HCT116 (cell line): ENCODE data around the gene TWIST2. TPM values are rescaled to one million over a fixed set of nuclear protein-coding genes. Genes with fewer than 3 reads are reported as not detected.

Experiments
- ATAC-seq: fragments of 200-7000 bp; cut with Tn5 transposase; 2 replicates; pipeline ENCODE4 v1.9.1; 2020; ENCODE audit warnings: mild to moderate bottlenecking, moderate library complexity
- BruUV-seq: library from RNA; stranded (reverse); fragments of 400-500 nt; replicated peaks from 2 replicates; lab custom pipeline; 2021; lab: Mats Ljungman, UMichigan
- CTCF ChIA-PET: fragments of 300-600 bp; sonication (Branson Sonifier 250); formaldehyde crosslinking; loops from one replicate; lab custom pipeline; 2021; ENCODE audit warnings: antibody characterized with exemption; lab: Charles Lee
- POLR2A ChIA-PET: fragments of 300-600, 350-600 bp; sonication (Branson Sonifier 250); formaldehyde crosslinking; loops from one replicate; lab custom pipeline; 2021; ENCODE audit warnings: antibody characterized with exemption; lab: Charles Lee
- RAD21 ChIA-PET, 2 experiments: fragments of 300-600 bp; sonication (Branson Sonifier 250); formaldehyde crosslinking; loops; one replicate each; lab custom pipeline; 2023; ENCODE audit warnings: low total read pairs in 2 of 2; ENCODE audit not compliant: uncharacterized antibody in 2 of 2, unreplicated experiment in 2 of 2, low non-redundant PET in 1 of 2; lab: Charles Lee
- DNase-seq: peaks from one replicate; pipeline ENCODE4 v3.0.0-alpha.2; 2010; ENCODE audit warnings: low read depth, low spot score
- H2AFZ ChIP-seq: fragments of 200-600 bp; shearing (Covaris generic), sonication (generic); 2 replicates; pipeline ENCODE4 v1.6.1; 2017; ENCODE audit warnings: low read depth, mixed run types, mixed read lengths, antibody characterized with exemption, low read length; ENCODE audit not compliant: poor library complexity, severe bottlenecking
- H3K27ac ChIP-seq: 2 replicates; pipeline ENCODE4 v1.5.1; 2012; ENCODE audit warnings: low read depth, low read length
- H3K27me3 ChIP-seq: fragments of 200-600 bp; sonication (generic); 2 replicates; pipeline ENCODE4 v1.6.1; 2016; ENCODE audit warnings: mixed run types, low read length, mixed read lengths; ENCODE audit not compliant: insufficient read depth
- H3K36me3 ChIP-seq, 2 experiments: fragments of 200-500 bp in 1 of 2; fragments of 200-600 bp in 1 of 2; sonication (Bioruptor generic) in 1 of 2; sonication (generic) in 1 of 2; 2 replicates each; pipeline versions ENCODE4 v1.5.1 to v1.6.1; 2014 to 2016; ENCODE audit warnings: low read length in 2 of 2, inconsistent platforms in 1 of 2, mixed read lengths in 1 of 2, mixed run types in 1 of 2; ENCODE audit not compliant: insufficient read depth in 2 of 2, control insufficient read depth in 1 of 2
- H3K4me1 ChIP-seq, 2 experiments: fragments of 200-600 bp in 1 of 2; sonication (generic) in 1 of 2; 2 replicates each; pipeline versions ENCODE4 v1.5.1 to v1.6.1; 2012 to 2017; ENCODE audit warnings: low read length in 2 of 2, inconsistent platforms in 1 of 2, mild to moderate bottlenecking in 1 of 2, mixed read lengths in 1 of 2, mixed run types in 1 of 2, moderate library complexity in 1 of 2; ENCODE audit not compliant: insufficient read depth in 2 of 2, control insufficient read depth in 1 of 2
- H3K4me2 ChIP-seq: fragments of 200-600 bp; sonication (generic); 2 replicates; pipeline ENCODE4 v1.6.1; 2017; ENCODE audit warnings: mixed run types, low read length, mixed read lengths
- H3K4me3 ChIP-seq, 2 experiments: fragments of 200-600 bp in 1 of 2; sonication (generic) in 1 of 2; replicated peaks in 1 of 2; 2 replicates each; pipeline ENCODE4 v1.5.1; 2011 to 2016; ENCODE audit warnings: low read length in 2 of 2, control low read depth in 1 of 2, low read depth in 1 of 2, mild to moderate bottlenecking in 1 of 2, mixed read lengths in 1 of 2, mixed run types in 1 of 2
- H3K79me2 ChIP-seq: fragments of 200-600 bp; sonication (generic); 2 replicates; pipeline ENCODE4 v1.6.1; 2017; ENCODE audit warnings: mild to moderate bottlenecking, mixed run types, low read length, moderate library complexity, mixed read lengths; ENCODE audit not compliant: insufficient read depth
- H3K9ac ChIP-seq: fragments of 200-600 bp; sonication (generic); 2 replicates; pipeline ENCODE4 v1.6.1; 2016; ENCODE audit warnings: low read length, mixed read lengths
- H3K9me2 ChIP-seq: fragments of 200-600 bp; sonication (generic), shearing (Covaris generic); 2 replicates; pipeline ENCODE4 v1.6.1; 2017; ENCODE audit warnings: mixed run types, mild to moderate bottlenecking, moderate library complexity; ENCODE audit not compliant: insufficient read depth
- H3K9me3 ChIP-seq, 2 experiments: fragments of 200-500 bp in 1 of 2; fragments of 200-600 bp in 1 of 2; sonication (Bioruptor generic) in 1 of 2; sonication (generic) in 1 of 2; 2 replicates each; pipeline ENCODE4 v1.6.1; 2014 to 2017; ENCODE audit warnings: low read length in 2 of 2, mixed read lengths in 2 of 2, inconsistent platforms in 1 of 2, low read depth in 1 of 2, mild to moderate bottlenecking in 1 of 2, mixed run types in 1 of 2, moderate library complexity in 1 of 2; ENCODE audit not compliant: control insufficient read depth in 1 of 2, insufficient read depth in 1 of 2
- H4K20me1 ChIP-seq: fragments of 200-600 bp; sonication (generic), shearing (Covaris generic); 2 replicates; pipeline ENCODE4 v1.6.1; 2017; ENCODE audit warnings: mixed run types, mild to moderate bottlenecking, moderate library complexity; ENCODE audit not compliant: insufficient read depth
- CEBPB ChIP-seq: IDR thresholded peaks from 2 replicates; pipeline ENCODE4 v1.6.1; 2012; ENCODE audit warnings: low read depth
- FOSL1 ChIP-seq: IDR thresholded peaks from 2 replicates; pipeline ENCODE4 v1.6.1; 2012; ENCODE audit warnings: low read depth
- MAX ChIP-seq: IDR thresholded peaks from 2 replicates; pipeline ENCODE4 v1.6.1; 2012
- RAD21 ChIP-seq: IDR thresholded peaks from 2 replicates; pipeline ENCODE4 v1.6.1; 2012; ENCODE audit warnings: low read depth, mild to moderate bottlenecking
- SRF ChIP-seq: IDR thresholded peaks from 2 replicates; pipeline ENCODE4 v1.6.1; 2012; ENCODE audit warnings: low read depth
- TCF7L2 ChIP-seq: IDR thresholded peaks from 2 replicates; pipeline ENCODE4 v1.7.0; 2011; ENCODE audit warnings: borderline replicate concordance, inconsistent platforms; ENCODE audit not compliant: insufficient read depth, insufficient read length; ENCODE audit errors: extremely low read depth
- YY1 ChIP-seq: IDR thresholded peaks from 2 replicates; pipeline ENCODE4 v1.6.1; 2011; ENCODE audit warnings: low read length, low read depth, moderate library complexity, mild to moderate bottlenecking; ENCODE audit not compliant: insufficient replicate concordance; ENCODE audit errors: extremely low read depth
- intact Hi-C: fragments of 100-400 bp; cut with micrococcal nuclease; formaldehyde crosslinking; loops from 2 replicates; pipeline ENCODE4 v1.10.0; 2022
- total RNA-seq: library from RNA; stranded (reverse); gene quantifications from one replicate; pipeline ENCODE4 v1.2.1, GENCODE V29; 2021; ENCODE audit not compliant: unreplicated experiment

The TWIST2 gene
- total RNA-seq, 1 experiment from 2014 or later = not detected

- H2AFZ ChIP-seq = no peak overlapping the region
- no peak overlapping the region for H3K27ac ChIP-seq
- TF ChIP-seq RAD21 = no peak
- TF ChIP-seq YY1 = no peak
- no peak for TF ChIP-seq SRF
- TF ChIP-seq MAX = no peak
- TF ChIP-seq TCF7L2 = no peak
- TF ChIP-seq CEBPB = no peak
- H3K4me2 ChIP-seq = no peak overlapping the region
- H3K9me2 ChIP-seq = no peaks in the 10 kb centered on the region
- H3K4me3 ChIP-seq = no peak overlapping the region
- ATAC-seq = no peak
- CTCF ChIA-PET = interaction anchor here (1.3 kb wide), 1 partner anchor 24 kb away, joined by 3 read pairs; no protein-coding TSS in a partner anchor
- H3K4me1 ChIP-seq = no peaks in the 10 kb centered on the region
- peaks cover 20% of the 10 kb centered on the region; the same call in 1 of the 2 replicates for H3K27me3 ChIP-seq
- POLR2A ChIA-PET = no interaction called here
- H3K36me3 ChIP-seq = no peaks in the 10 kb centered on the region
- no peak overlapping the region for H3K9ac ChIP-seq
- RAD21 ChIA-PET = no interaction called here
- no TSS peak for BruUV-seq
- intact Hi-C loops = no loop called here
- no peak for DNase-seq
- no peaks in the 10 kb centered on the region for H3K9me3 ChIP-seq
- no peaks in the 10 kb centered on the region for H3K79me2 ChIP-seq
- H4K20me1 ChIP-seq = no peaks in the 10 kb centered on the region
Measured at GRCh38 chr2:238817382-238817781, 30.5 kb upstream of the TWIST2 start.

GRCh38 chr2:238817891-238818290 is 30.0 kb upstream of the TWIST2 start:
- Histone ChIP-seq H3K27ac (no peak overlapping the region), H3K4me2 (no peak overlapping the region), H3K27me3 (peaks cover 20% of the 10 kb centered on the region; the same call in 1 of the 2 replicates), H4K20me1 (no peaks in the 10 kb centered on the region), H3K4me3 (no peak overlapping the region), H3K36me3 (no peaks in the 10 kb centered on the region), H2AFZ (no peak overlapping the region), H3K79me2 (no peaks in the 10 kb centered on the region), H3K9me3 (no peaks in the 10 kb centered on the region), H3K9ac (no peak overlapping the region), H3K9me2 (no peaks in the 10 kb centered on the region), H3K4me1 (no peaks in the 10 kb centered on the region)
- intact Hi-C loops = no loop called here
- BruUV-seq = no TSS peak
- ChIA-PET POLR2A (no interaction called here), RAD21 (no interaction called here), CTCF (no interaction called here)
- ATAC-seq (no peak), DNase-seq (no peak)
- TF ChIP-seq TCF7L2 (no peak), FOSL1 (no peak)
